NAMALWA (cell line): ENCODE measurements around the gene MRE11.

ENCODE experiments used
- DNase-seq: peaks from one replicate; pipeline ENCODE4 v3.0.0-alpha.2; 2015; ENCODE audit warnings: low spot score

The MRE11 gene

GRCh38 chr11:94493281-94494125 lies at the start of gene MRE11, which contains the start of gene ANKRD49:
MRE11 (minus strand) TSS chr11:94493844; CDS start chr11:94492801, 1,043 bp downstream.
ANKRD49 (plus strand) TSS chr11:94493984; CDS start chr11:94496694, 2,710 bp downstream.
- DNase-seq = peak; percentile 99

DNA sequence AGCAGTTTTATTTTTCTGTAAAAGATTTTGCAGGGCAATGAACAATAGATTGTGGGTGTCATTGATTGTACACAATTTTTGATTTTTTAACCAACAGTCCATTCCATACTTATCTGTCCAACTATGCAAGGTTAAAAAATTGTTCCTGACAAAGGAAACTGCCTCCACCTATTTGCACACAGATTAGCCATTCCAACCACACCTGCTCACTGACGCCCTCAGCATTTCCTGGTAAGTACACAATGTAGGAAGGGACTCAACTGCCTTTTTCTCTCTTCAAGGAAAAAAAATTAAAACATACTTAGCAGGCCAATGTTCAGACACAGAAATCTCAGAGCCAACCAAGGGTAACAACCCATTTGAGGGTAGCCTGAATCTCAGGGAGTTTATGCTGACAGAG lies 45.8 kb upstream of the MRE11 start:
- no peak for DNase-seq

- no peak for DNase-seq
Measured at GRCh38 chr11:94537031-94537600, 43.5 kb upstream of the MRE11 start.

DNA sequence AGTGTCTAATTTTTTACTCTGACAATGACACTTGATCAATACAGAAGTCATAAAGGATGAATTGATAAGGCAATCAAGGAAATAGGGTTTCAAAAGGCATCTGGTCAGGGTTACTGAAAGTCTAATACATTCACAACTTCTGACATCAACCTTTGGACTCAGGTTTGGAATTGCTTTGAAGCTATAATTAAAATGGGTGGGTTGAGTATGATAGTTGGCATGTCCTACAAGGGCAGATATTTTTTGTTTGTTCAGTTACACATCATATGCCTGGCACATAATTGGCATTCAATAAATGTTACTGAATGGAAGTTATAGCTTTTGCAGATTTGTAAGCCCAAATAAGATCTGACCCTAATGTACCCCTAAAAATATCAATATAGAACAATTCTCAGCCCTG lies 42.7 kb upstream of the MRE11 start:
- DNase-seq = no peak

- DNase-seq = no peak
Measured at GRCh38 chr11:94533696-94534630, 40.3 kb upstream of the MRE11 start.

- DNase-seq = no peak
Measured at GRCh38 chr11:94533206-94533605, 39.6 kb upstream of the MRE11 start.

DNA sequence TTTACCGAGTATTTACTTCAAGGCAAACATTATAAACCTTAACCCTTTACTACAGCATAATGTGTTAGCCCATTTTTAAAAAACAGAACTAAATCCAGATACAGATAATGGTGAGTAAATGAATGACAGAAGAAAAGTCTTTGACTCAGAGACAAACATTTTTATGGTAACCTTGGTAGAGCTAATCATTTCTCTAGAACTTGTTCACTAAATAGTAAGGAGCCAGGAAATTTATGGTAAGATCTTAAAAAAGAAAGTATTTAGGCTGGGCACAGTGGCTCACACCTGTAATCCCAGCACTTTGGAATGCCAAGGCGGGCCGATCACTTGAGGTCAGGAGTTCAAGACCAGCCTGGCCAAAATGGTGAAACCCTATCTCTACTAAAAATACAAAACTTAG lies 38.6 kb upstream of the MRE11 start:
- no peak for DNase-seq

- no peak for DNase-seq
Measured at GRCh38 chr11:94528551-94528950, 34.9 kb upstream of the MRE11 start.

GRCh38 chr11:94526645-94527438 lies 33.2 kb upstream of the MRE11 start:
- DNase-seq = no peak

- no peak for DNase-seq
Measured at GRCh38 chr11:94525546-94526324, 32.1 kb upstream of the MRE11 start.

DNA sequence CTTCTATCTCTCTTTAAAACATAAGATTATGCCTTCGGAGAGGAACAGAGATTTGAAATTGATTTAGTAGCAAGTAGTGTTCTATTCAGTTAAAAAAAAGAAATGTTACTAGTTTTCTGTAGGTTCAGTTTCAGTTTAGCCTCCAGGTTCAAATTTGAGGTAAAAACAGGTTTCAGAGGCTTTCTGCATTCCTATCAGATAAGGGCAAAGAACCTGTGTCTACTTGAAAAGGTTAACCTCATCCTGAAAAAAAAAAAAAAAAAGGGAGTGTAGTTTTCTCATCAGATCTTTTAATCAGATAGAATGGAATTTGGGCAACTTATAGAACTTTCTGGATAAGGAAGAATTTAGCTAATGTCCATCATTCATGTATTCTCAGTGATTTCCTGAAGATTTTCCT lies 30.7 kb upstream of the MRE11 start:
- DNase-seq = no peak

GRCh38 chr11:94521684-94522083 lies 28.0 kb upstream of the MRE11 start:
- peak; percentile 35 for DNase-seq

- peak; percentile 57 for DNase-seq
Measured at GRCh38 chr11:94519478-94520084, 25.9 kb upstream of the MRE11 start.

- DNase-seq = no peak
Measured at GRCh38 chr11:94518300-94518699, 24.7 kb upstream of the MRE11 start.

GRCh38 chr11:94516725-94517124 lies 23.1 kb upstream of the MRE11 start:
- no peak for DNase-seq

DNA sequence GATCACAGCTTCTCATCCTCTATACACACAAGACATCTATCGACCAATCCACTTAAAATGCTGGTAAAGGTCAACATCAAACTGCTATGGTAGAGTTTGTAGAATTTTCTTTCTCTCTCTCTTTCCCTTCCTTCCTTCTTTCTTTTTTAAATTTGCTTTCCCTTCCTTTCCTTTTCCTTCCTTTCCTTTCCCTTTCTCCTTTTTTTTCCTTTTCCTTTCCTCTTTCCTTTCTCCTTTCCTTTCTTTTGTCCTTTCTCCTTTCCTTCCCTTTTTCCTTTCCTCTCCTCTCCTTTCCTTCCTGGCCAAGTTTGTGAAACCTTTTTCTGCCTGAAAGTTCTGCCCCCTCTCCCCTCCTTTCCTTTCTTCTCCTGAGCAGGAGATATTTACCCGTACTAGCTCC lies 21.8 kb upstream of the MRE11 start:
- no peak for DNase-seq

- DNase-seq = no peak
Measured at GRCh38 chr11:94513091-94513490, 19.4 kb upstream of the MRE11 start.

GRCh38 chr11:94511932-94512781 lies 18.5 kb upstream of the MRE11 start, which contains the start of gene C11orf97:
C11orf97 (plus strand) TSS chr11:94512461; CDS start chr11:94512529, 68 bp downstream.
- DNase-seq = no peak

GRCh38 chr11:94507485-94507884 lies 13.8 kb upstream of the MRE11 start:
- no peak for DNase-seq
